Spinal cord (tissue), 10 donors: Measurements from ENCODE around the gene BAHCC1. TPM values are rescaled to one million over a fixed set of nuclear protein-coding genes. Genes with fewer than 3 reads are reported as not detected.

ENCODE experiments used
- DNase-seq, 6 donors: peaks; one replicate each; pipeline versions ENCODE4 v3.0.0 to v3.0.0-alpha.2; 2013 to 2015; ENCODE audit warnings: low spot score in 6 of 6, low read depth in 4 of 6
- H3K27ac ChIP-seq: one replicate; pipeline ENCODE4 v1.5.1; 2013; ENCODE audit warnings: low read depth, low read length, control low read depth
- H3K27me3 ChIP-seq: one replicate; pipeline ENCODE4 v1.6.1; 2013; ENCODE audit warnings: low read length; ENCODE audit not compliant: control insufficient read depth, insufficient read depth
- H3K36me3 ChIP-seq: one replicate; pipeline ENCODE4 v1.6.1; 2013; ENCODE audit warnings: low read length; ENCODE audit not compliant: control insufficient read depth, insufficient read depth
- H3K4me1 ChIP-seq: one replicate; pipeline ENCODE4 v1.6.1; 2013; ENCODE audit warnings: low read length; ENCODE audit not compliant: control insufficient read depth, insufficient read depth
- H3K4me3 ChIP-seq: one replicate; pipeline ENCODE4 v1.5.1; 2013; ENCODE audit warnings: low read depth, low read length, control low read depth
- H3K9me3 ChIP-seq: one replicate; pipeline ENCODE4 v1.6.1; 2013; ENCODE audit warnings: low read length; ENCODE audit not compliant: control insufficient read depth, insufficient read depth
- WGBS: methylation state at CpG from one replicate; pipeline ENCODE4 v1.1.5; 2013; ENCODE audit warnings: missing lambda C conversion rate; ENCODE audit not compliant: insufficient coverage; 5-methylcytosine and 5-hydroxymethylcytosine counted together
- polyA plus RNA-seq, 2 donors: library from polyadenylated mRNA; unstranded; fragments of 120-200 nt; gene quantifications; one replicate each; pipeline ENCODE4 v1.2.1, GENCODE V29; 2013; ENCODE audit not compliant: insufficient read length in 2 of 2
- total RNA-seq, 2 donors: library from RNA; depleted of rRNA in 1 of 2; stranded (reverse); fragments of 120-200 nt in 1 of 2; fragments of >200 nt in 1 of 2; gene quantifications; one replicate each; pipeline versions ENCODE4 v1.2.3 to v1.2.4, GENCODE V29; 2013 to 2014
- donor health status: healthy.

BAHCC1 gene
- total and polyA plus RNA-seq, 4 donors = 9.3 to 33.4 (median 20.5) TPM

DNA sequence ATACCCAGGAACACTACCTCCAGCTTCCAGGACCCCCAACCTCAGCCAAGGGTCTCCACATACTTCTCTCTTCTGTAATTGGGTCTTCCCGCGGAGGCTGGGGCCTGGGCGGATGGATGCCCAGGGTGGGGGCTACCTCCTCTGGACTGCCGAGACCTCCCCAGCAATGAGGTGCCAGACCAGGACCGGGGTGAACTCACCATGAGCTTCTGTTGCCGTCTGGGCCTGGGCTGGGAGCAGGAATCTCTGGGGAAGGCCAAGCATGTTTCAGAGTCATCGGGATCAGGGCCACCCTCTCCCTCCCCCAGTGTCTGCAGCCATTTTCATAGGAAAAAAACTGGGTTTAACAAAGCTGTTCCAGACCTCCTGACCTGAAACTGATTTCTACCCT lies 10.3 kb upstream of the BAHCC1 start:
- DNase-seq = no peak
- H3K36me3 ChIP-seq = peaks cover 24% of the 10 kb centered on the region
- H3K27ac ChIP-seq = peak overlapping the region; percentile 91
- H3K4me1 ChIP-seq = peaks cover 76% of the 10 kb centered on the region
- no peaks in the 10 kb centered on the region for H3K27me3 ChIP-seq
- peak overlapping the region; percentile 19 for H3K4me3 ChIP-seq
- H3K9me3 ChIP-seq = no peaks in the 10 kb centered on the region
- WGBS = 71% methylated on average over 7 of the region's 7 CpGs

DNA sequence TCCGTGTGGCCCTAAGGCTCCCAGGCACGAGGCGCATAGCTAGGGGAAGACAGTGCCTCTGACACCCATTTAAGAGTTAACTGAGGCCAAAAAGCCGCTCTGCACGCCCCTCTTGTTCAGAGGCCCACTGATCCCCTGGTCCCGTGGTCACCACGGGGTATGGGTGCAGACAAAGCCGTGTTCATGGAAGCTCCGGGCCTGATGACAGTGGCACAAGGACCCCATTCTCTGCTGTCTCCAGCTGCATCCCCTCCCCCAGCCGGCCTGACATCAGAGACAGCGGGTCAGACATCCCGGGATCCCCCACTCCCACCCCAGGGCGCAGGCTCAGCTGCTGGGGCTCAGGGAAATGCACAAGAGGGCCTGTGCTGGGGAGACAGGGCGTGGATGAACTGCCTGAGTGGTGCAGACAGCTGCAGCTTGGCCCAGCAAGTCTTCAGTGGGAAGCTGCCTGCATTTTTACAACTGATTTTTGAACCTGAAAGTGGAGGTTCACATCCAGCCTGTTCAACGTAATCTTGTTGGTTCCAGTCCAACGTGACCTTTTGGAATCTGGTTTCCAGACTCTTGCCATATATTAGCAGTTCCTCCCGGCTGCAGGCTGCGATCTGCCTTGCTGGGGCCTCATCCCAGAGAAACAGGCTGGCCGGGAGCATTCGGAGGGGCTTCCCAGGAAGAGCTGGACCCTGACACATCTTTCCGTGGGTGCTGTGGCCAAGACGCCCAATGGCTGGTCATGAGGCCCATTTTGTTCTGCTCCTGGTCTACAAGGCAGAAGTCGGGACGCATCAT lies 9.7 kb upstream of the BAHCC1 start:
- WGBS = 49% methylated on average over 21 of the region's 24 CpGs
- H3K4me3 ChIP-seq = peak overlapping the region; percentile 19
- no peaks in the 10 kb centered on the region for H3K27me3 ChIP-seq
- peak in 2 of 6 donors; percentile 83 to 91 for DNase-seq
- H3K36me3 ChIP-seq = peaks cover 29% of the 10 kb centered on the region
- H3K27ac ChIP-seq = peak overlapping the region; percentile 91
- H3K9me3 ChIP-seq = no peaks in the 10 kb centered on the region
- peaks cover 82% of the 10 kb centered on the region for H3K4me1 ChIP-seq

DNA sequence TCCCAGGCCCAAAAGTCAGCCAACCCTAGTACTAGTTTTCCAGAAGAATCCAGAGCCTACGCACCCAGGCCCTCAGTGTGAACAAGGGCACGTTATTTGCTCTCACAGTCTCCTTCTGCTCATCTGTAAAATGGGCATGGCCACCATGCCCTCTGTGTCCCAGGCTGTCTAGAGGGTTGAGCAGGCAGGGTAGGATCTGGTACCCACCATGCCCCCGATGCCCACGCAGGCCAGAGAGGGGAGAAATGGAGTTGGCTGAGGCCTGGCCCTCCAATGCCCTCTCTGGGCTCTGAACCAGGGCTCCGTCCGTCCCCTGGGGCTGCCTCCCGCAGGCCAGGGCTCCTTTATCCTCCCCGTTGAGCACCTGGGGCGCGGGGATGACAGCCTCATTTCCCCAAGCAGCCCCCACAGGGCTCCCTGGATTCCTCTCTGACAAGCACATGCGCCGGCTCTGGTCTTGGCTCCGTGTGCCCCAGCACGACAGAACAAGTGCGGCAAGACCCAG lies 9.1 kb upstream of the BAHCC1 start:
- Histone ChIP-seq H3K9me3 (no peaks in the 10 kb centered on the region), H3K27me3 (no peaks in the 10 kb centered on the region), H3K4me3 (peak overlapping the region; percentile 65), H3K36me3 (peaks cover 35% of the 10 kb centered on the region), H3K27ac (peak overlapping the region; percentile 91), H3K4me1 (peaks cover 84% of the 10 kb centered on the region)
- WGBS = 25% methylated on average over 15 of the region's 15 CpGs
- peak in 2 of 6 donors; percentile 14 to 31 for DNase-seq

DNA sequence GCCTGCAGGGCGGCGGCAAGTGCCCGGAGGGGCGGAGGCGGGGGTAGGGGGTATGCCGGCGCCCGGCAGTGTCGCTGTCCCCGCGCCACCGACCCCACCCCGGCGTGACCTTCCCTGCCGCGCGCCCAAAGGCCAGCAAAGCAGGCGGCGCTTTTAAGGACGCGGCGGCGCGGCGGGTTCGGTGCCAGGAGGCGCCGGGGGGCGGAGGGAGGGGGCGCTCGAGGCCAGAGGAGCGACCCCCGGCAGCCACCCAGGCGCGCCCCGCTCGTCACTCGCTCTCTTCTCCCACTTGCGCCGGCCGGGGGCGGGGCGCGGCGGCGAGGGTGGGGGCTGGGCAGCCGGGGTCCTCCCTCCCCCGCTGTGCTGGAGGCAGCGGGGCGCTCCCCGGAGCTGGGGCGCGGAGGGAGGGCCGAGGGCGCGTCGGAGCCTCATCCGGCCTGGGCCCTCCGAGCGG lies 8.6 kb upstream of the BAHCC1 start:
- H3K9me3 ChIP-seq = no peaks in the 10 kb centered on the region
- peak overlapping the region; percentile 95 for H3K27ac ChIP-seq
- peaks cover 38% of the 10 kb centered on the region for H3K36me3 ChIP-seq
- H3K27me3 ChIP-seq = no peaks in the 10 kb centered on the region
- DNase-seq = peak in 2 of 6 donors; percentile 84 to 90
- H3K4me3 ChIP-seq = peak overlapping the region; percentile 65
- under 1% methylated on average over 60 of the region's 60 CpGs for WGBS
- peaks cover 85% of the 10 kb centered on the region for H3K4me1 ChIP-seq

DNA sequence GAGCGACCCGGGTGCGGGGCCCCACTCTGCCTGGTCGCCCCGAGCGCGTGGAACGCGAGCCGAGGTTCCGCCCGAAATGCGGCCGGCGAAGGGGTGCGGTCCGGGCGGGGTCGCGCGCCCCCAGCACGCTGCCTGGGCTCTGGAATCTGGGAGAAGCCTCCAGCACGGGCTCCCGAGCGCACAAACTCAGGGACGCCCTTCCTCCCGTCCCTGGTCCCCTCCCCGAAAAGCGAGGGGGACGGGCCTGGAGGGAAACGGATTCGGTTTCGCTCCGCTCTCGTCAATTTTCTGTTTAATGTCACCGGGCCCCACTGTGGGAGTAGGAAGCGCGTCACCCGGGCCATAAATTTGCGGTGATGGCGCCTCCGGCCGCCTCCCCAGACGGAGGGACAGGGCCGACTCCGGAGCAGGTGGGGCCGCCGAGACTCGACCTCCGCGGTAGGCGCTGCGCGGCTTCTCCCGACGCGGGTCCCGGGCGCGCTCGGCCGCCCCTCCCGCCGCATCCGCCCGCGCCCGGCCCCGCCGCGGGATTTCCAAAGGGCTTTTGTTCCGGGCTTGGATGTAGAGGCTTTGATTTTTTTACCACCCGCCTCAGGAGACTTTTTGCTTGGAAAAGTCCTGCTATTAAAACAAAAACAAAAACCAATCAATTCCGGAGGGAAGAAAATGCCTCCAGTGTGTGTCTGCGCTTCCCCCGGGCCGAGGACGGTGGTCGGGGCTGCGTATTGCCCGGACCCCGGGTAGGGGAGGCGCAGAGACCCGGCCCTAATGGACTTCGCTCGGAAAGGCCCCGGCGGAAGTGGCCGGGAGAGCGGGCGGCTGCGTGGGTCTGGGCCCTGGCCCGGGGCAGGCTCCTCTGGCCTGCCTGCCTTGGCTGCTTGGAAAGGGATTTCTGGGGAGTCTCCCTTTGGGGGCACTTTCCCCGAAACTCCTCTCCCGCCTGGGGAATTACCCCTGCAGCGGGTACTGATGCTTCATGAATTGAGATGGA lies 7.9 kb upstream of the BAHCC1 start:
- H3K36me3 ChIP-seq = peaks cover 44% of the 10 kb centered on the region
- H3K4me3 ChIP-seq = peak overlapping the region; percentile 65
- DNase-seq = peak in 2 of 6 donors; percentile 85 to 87
- WGBS = 2% methylated on average over 78 of the region's 96 CpGs
- peak overlapping the region; percentile 95 for H3K27ac ChIP-seq
- H3K4me1 ChIP-seq = peaks cover 86% of the 10 kb centered on the region
- no peaks in the 10 kb centered on the region for H3K27me3 ChIP-seq
- no peaks in the 10 kb centered on the region for H3K9me3 ChIP-seq

DNA sequence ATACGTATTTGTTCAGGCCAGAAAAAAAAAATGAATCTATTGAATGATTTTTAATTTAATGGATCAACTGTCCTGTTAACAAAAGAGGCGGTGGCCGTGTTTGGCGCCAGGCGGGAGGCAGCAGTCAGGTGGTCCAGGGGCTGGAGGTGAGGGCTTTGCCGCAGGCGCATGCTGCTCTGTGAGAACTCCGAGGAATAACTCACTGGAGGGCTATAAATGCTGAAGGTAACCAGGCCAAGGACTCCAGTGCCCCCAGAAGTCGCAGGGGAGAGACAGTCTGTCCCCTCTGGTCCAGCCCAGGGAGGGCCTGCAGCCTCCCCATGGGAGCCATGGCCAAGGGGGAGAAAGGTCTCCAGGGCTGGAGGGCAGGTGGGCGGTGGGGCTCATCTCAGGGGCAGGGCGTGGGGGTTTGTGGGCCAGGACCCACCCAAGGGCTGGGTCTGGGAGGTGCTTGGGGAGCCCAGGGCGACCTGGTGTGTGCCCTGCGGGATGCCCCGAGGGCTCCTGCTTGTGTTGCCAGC lies 7.1 kb upstream of the BAHCC1 start:
- H3K4me1 ChIP-seq = peaks cover 88% of the 10 kb centered on the region
- H3K27ac ChIP-seq = peak overlapping the region; percentile 95
- H3K9me3 ChIP-seq = no peaks in the 10 kb centered on the region
- peak in 1 of 6 donors; percentile 71 for DNase-seq
- H3K4me3 ChIP-seq = peak overlapping the region; percentile 65
- no peaks in the 10 kb centered on the region for H3K27me3 ChIP-seq
- WGBS = 36% methylated on average over 14 of the region's 14 CpGs
- peaks cover 43% of the 10 kb centered on the region for H3K36me3 ChIP-seq

DNA sequence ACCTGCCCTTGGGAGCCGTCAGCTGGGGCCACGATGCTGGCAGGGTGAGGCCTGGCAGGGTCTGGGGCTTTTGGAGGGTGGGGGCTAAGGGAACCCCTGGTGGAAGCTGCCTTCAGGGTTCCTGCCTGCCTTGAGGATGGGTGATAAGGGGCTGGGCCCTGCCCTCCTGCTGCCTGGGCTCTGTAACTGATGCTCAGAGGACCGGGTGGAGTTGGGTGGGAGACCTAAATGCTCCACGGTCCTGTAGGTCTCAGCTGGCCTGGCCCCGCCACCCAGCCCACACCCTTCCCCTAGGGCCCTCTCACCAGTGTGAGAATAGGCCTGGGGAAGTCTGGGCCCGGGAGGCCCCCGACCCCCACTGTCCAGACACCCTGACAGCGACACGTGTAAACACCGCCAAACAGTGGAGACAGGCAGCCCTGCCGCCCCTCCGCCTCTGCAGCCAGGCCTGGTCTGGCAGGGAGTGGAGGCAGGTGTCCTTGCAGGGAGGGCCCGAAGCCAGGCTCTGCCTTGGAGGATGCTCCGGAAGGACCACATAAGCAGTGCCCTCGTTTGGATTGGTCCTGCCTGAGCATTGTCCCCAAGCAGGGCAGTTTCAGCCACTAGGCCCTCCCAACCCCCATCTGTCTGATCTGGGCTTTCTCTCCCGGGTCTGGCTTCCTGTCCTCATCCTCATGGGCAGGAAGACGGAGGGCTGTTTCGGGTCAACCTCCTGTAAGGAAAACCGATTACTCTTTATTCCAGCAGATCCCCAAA lies 6.5 kb upstream of the BAHCC1 start:
- Histone ChIP-seq H3K9me3 (no peaks in the 10 kb centered on the region), H3K27ac (peak overlapping the region; percentile 95), H3K36me3 (peaks cover 37% of the 10 kb centered on the region), H3K27me3 (no peaks in the 10 kb centered on the region), H3K4me1 (peaks cover 82% of the 10 kb centered on the region), H3K4me3 (peak overlapping the region; percentile 17)
- 23% methylated on average over 17 of the region's 19 CpGs for WGBS
- DNase-seq = peak in 2 of 6 donors; percentile 72 to 75

DNA sequence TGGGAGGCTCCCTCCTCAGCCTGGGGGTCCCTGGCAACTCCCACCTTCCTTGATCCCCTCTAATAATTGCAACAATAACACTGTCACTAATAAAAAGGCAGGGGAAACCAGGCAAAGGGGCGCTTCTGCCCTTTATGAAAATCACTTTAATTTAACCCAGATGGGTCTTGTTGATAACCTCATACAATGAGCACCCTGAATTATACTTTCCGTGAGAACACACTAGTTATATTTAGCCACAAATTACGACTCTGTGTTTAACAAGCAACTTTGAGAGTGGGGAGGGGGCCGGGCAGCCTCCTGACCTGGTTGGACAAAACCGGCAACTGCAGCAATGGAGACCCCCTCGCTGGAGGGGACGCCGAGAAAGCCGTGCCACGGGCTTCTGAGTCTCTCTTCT lies 5.7 kb upstream of the BAHCC1 start:
- H3K4me3 ChIP-seq = no peak overlapping the region
- H3K4me1 ChIP-seq = peaks cover 75% of the 10 kb centered on the region
- peak overlapping the region; percentile 95 for H3K27ac ChIP-seq
- DNase-seq = peak in 2 of 6 donors; percentile 27 to 36
- H3K36me3 ChIP-seq = peaks cover 33% of the 10 kb centered on the region
- WGBS = 50% methylated on average over 8 of the region's 10 CpGs
- H3K27me3 ChIP-seq = no peaks in the 10 kb centered on the region
- no peaks in the 10 kb centered on the region for H3K9me3 ChIP-seq
